ENCODE data around the gene BCOR.
A peak's percentile ranks its signal among the peaks of the same experiment; 100 is the strongest.

The BCOR gene

GRCh38 chrX:40083979-40084359 is 13.8 kb downstream of the BCOR start:
- no peak for TF ChIP-seq CTCF (IDR thresholded peaks at IDR 0.05; ENCODE audit: low read length, missing control alignments)
- no peak for DNase-seq (ENCODE audit: low read depth)
- H3K4me3 ChIP-seq (replicated peaks; ENCODE audit: low read depth, low read length): peak overlapping the region; percentile 38

GRCh38 chrX:40083120-40083978 is 14.4 kb downstream of the BCOR start:
- H3K4me3 ChIP-seq (replicated peaks; ENCODE audit: low read depth, low read length): peak overlapping the region; percentile 38
- no peak for TF ChIP-seq CTCF (IDR thresholded peaks at IDR 0.05; ENCODE audit: low read length, missing control alignments)
- no peak for DNase-seq (ENCODE audit: low read depth)

- no peak overlapping the region for H3K4me3 ChIP-seq (replicated peaks; ENCODE audit: low read depth, low read length)
- no peak for DNase-seq (ENCODE audit: low read depth)
- TF ChIP-seq CTCF (IDR thresholded peaks at IDR 0.05; ENCODE audit: low read length, missing control alignments): no peak
These were observed 15.2 kb downstream of the BCOR start for GRCh38 chrX:40082447-40083119.

- no peak for TF ChIP-seq CTCF (IDR thresholded peaks at IDR 0.05; ENCODE audit: low read length, missing control alignments)
- H3K4me3 ChIP-seq (replicated peaks; ENCODE audit: low read depth, low read length): no peak overlapping the region
- no peak for DNase-seq (ENCODE audit: low read depth)
These were observed 16.1 kb downstream of the BCOR start for GRCh38 chrX:40081679-40082068.

- DNase-seq (ENCODE audit: low read depth): no peak
- H3K4me3 ChIP-seq (replicated peaks; ENCODE audit: low read depth, low read length): no peak overlapping the region
- TF ChIP-seq CTCF (IDR thresholded peaks at IDR 0.05; ENCODE audit: low read length, missing control alignments): no peak
These were observed 16.7 kb downstream of the BCOR start for GRCh38 chrX:40080894-40081678.

GRCh38 chrX:40079572-40079971 is 18.2 kb downstream of the BCOR start:
- TF ChIP-seq CTCF (IDR thresholded peaks at IDR 0.05; ENCODE audit: low read length, missing control alignments): no peak
- no peak overlapping the region for H3K4me3 ChIP-seq (replicated peaks; ENCODE audit: low read depth, low read length)
- DNase-seq (ENCODE audit: low read depth): no peak
